Fibroblast of skin of abdomen (primary cell): ENCODE measurements around the gene BRINP1.
A peak's percentile ranks its signal among the peaks of the same experiment; 100 is the strongest.

Source experiments
- DNase-seq: peaks from one replicate; pipeline ENCODE4 v3.0.0-alpha.2; 2013

Gene BRINP1

GRCh38 chr9:119339056-119339455 lies 30.2 kb downstream of the BRINP1 start:
- DNase-seq, result no peak

- no peak for DNase-seq
These were observed 31.7 kb downstream of the BRINP1 start for GRCh38 chr9:119337573-119337972.

GRCh38 chr9:119334745-119335144 lies 34.5 kb downstream of the BRINP1 start:
- DNase-seq, result no peak

- DNase-seq, result no peak
These were observed 35.6 kb downstream of the BRINP1 start for GRCh38 chr9:119333507-119334229.

GRCh38 chr9:119332522-119332921 lies 36.7 kb downstream of the BRINP1 start:
- DNase-seq, result no peak

GRCh38 chr9:119322184-119322583 lies 47.1 kb downstream of the BRINP1 start:
- no peak for DNase-seq

GRCh38 chr9:119318371-119318770 lies 50.9 kb downstream of the BRINP1 start:
- no peak for DNase-seq

GRCh38 chr9:119313846-119314245 lies 55.4 kb downstream of the BRINP1 start:
- no peak for DNase-seq

GRCh38 chr9:119310741-119311140 lies 58.5 kb downstream of the BRINP1 start:
- DNase-seq, result no peak

- no peak for DNase-seq
These were observed 61.8 kb downstream of the BRINP1 start for GRCh38 chr9:119307471-119307870.

GRCh38 chr9:119304555-119304954 lies 64.7 kb downstream of the BRINP1 start:
- DNase-seq, result no peak

- DNase-seq, result no peak
These were observed 66.1 kb downstream of the BRINP1 start for GRCh38 chr9:119302988-119303698.

GRCh38 chr9:119298076-119298853 lies 71.0 kb downstream of the BRINP1 start:
- DNase-seq, result no peak

GRCh38 chr9:119291554-119291953 lies 77.7 kb downstream of the BRINP1 start:
- no peak for DNase-seq

- peak; percentile 33 for DNase-seq
These were observed 79.3 kb downstream of the BRINP1 start for GRCh38 chr9:119289740-119290433.

GRCh38 chr9:119284587-119285337 lies 84.5 kb downstream of the BRINP1 start:
- no peak for DNase-seq

- DNase-seq, result no peak
These were observed 85.1 kb downstream of the BRINP1 start for GRCh38 chr9:119284118-119284517.

- DNase-seq, result no peak
These were observed 86.0 kb downstream of the BRINP1 start for GRCh38 chr9:119283078-119283794.

GRCh38 chr9:119282476-119283077 lies 86.7 kb downstream of the BRINP1 start:
- no peak for DNase-seq

- no peak for DNase-seq
These were observed 88.3 kb downstream of the BRINP1 start for GRCh38 chr9:119280740-119281485.
